ENCODE results near the gene SLC5A12.

DNA sequence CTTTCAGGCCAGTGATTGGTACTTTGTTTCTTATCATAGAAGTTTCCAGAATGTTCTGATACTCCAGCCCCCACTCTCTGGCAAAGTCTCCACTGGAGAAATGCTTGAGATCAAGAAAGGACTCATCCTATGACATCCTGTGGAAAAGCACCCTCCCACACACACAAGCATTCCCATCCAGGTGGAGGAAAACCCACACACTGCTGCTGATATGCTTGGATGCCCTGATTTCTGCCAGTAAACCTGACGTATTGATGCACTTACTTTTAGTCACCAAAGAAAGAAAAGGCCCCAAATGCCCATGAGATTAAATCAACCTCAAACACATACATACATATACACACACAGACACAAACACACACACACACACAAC lies 9.2 kb upstream of the SLC5A12 start:
- no peak for TF ChIP-seq POLR2A (IDR thresholded peaks at IDR 0.05; ENCODE audit: low read length)
- no peak for TF ChIP-seq GATA1 (IDR thresholded peaks at IDR 0.05; ENCODE audit: low read depth, low read length)

Measured in erythroblast (primary cell).